ENCODE measurements around the gene ANKRD42. TPM values are rescaled to one million over a fixed set of nuclear protein-coding genes. Genes with fewer than 3 reads are reported as not detected.

The ANKRD42 gene
- total RNA-seq, 1 donor from 2014 or later = 9.2 TPM

- no peak for DNase-seq (ENCODE audit: low spot score)
These were observed 91.7 kb downstream of the ANKRD42 start for GRCh38 chr11:83285151-83285770.

GRCh38 chr11:83285771-83286528 is 92.4 kb downstream of the ANKRD42 start, which contains the start of gene CCDC90B:
Gene CCDC90B, minus strand, starts transcription at chr11:83286367. Its CDS starts 395 bp downstream, at chr11:83285972.
- peak; percentile 96 for DNase-seq (ENCODE audit: low spot score)

DNA sequence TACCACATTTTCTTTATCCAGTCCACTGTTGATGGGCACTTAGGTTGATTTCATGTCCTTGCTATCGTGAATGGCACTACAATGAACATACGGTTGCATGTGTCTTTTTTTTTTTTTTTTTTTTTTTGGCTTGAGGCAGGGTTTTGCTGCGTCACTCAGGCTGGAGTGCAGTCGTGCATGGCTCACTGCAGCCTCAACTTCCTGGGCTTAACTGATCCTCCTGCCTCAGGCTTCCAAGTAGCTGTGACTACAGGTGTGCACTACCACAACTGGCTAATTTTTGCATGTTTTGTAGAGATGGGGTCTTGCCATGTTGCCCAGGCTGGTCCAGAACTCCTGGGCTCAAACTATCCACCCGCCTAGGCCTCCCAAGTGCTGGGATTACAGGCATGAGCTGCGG is 94.1 kb downstream of the ANKRD42 start:
- no peak for DNase-seq (ENCODE audit: low spot score)

DNA sequence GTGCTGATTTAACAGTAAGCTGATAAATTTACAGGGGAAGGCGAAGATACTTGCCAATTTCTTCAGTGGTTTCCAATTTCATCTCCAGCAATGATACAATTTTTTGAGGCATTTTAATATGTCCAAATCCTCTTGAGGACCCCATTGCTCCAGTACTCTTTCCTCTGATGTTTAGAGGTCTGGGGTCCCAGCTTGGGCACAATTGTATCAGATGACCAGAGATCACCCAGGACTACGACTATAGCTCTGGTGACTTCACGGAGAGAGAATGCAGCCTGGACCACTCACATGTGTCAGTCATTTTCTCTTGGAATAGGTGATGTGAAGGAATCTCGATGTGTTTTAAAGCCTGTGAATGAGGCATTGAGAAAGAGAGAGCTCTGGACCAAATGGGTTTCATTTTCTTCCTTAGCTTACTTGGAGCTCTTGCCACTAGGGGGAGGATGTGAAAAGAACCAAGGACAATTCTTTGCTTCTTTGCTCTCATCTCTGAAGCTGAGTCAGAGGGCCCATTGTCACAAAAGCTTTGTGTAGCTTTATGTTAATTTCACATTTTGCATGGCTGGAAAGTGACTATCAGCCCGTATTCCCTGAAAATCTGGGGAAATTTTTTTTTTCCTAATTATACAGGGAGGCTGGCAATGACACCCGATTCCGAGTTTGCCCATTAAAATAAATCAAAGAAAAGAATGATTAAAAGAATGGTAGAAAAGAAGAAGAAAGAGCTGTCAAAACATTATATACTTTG is 99.4 kb downstream of the ANKRD42 start:
- DNase-seq (ENCODE audit: low spot score) = no peak

- DNase-seq (ENCODE audit: low spot score) = no peak
These were observed 99.9 kb downstream of the ANKRD42 start for GRCh38 chr11:83293457-83293774.

DNA sequence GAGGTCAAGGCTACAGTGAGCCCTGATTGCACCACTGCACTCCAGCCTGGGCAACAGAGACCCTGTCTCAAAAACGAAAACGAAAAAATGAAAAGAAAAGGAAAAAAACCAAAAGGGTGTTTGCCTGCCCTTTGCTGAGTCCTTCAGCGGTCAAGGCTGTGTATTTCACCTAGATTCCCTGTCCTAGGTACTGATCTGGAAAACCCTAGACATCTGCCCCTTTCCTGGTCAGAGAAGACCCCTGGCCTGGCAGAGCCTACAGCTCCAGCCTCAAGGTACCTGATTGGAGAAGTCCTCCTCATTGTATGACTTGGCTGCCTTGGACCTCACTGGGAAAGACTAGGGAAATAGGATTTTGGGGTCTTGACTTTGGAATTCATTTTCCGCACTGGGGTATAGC is 100.7 kb downstream of the ANKRD42 start:
- DNase-seq (ENCODE audit: low spot score) = no peak

Other genes with a start within 250 kb of the ANKRD42 start
- 33.9 TPM for gene RAB30, start 121.8 kb upstream of the ANKRD42 start, total RNA-seq
- gene PCF11, start 36.6 kb upstream of the ANKRD42 start, total RNA-seq = 51.7 TPM
- 30.3 TPM for gene CCDC90B, start 92.7 kb downstream of the ANKRD42 start, total RNA-seq

All from mesenteric fat pad (tissue), 1 donor.